ENCODE data around the gene UBE2QL1. TPM values are rescaled to one million over a fixed set of nuclear protein-coding genes. Genes with fewer than 3 reads are reported as not detected.

UBE2QL1 gene
- total RNA-seq, 1 experiment from 2014 or later = not detected

DNA sequence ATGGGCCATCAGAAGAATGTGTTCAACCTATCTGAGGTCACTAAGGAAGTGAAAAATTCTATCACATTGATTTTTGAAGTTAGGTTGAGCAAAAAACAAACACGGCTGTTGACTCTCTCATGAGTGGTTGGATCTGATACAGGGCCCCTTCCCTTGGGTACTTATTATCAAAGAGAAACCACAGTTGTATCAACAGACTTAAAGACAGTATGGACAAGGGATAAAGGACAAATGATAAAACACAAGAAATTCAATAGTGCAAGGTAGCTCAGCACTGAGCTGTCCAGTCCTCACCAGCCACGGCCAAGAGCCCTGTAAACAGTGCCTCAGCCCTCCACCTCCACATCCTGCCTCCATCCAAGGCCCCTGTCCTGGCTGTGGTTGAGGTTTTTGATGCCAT is 86.9 kb downstream of the UBE2QL1 start (continued):
- TF ChIP-seq SP1 (IDR thresholded peaks at IDR 0.05; ENCODE audit: low read depth) (no peak), YY1 (IDR thresholded peaks at IDR 0.05; ENCODE audit: extremely low read depth, insufficient replicate concordance, low read depth, low read length) (no peak), FOSL1 (IDR thresholded peaks at IDR 0.05; ENCODE audit: low read depth) (no peak)
- TF ChIP-seq, protein P1, sequence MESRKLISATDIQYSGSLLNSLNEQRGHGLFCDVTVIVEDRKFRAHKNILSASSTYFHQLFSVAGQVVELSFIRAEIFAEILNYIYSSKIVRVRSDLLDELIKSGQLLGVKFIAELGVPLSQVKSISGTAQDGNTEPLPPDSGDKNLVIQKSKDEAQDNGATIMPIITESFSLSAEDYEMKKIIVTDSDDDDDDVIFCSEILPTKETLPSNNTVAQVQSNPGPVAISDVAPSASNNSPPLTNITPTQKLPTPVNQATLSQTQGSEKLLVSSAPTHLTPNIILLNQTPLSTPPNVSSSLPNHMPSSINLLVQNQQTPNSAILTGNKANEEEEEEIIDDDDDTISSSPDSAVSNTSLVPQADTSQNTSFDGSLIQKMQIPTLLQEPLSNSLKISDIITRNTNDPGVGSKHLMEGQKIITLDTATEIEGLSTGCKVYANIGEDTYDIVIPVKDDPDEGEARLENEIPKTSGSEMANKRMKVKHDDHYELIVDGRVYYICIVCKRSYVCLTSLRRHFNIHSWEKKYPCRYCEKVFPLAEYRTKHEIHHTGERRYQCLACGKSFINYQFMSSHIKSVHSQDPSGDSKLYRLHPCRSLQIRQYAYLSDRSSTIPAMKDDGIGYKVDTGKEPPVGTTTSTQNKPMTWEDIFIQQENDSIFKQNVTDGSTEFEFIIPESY (IDR thresholded peaks at IDR 0.05; ENCODE audit: extremely low read depth, insufficient replicate concordance, low read length) = no peak

DNA sequence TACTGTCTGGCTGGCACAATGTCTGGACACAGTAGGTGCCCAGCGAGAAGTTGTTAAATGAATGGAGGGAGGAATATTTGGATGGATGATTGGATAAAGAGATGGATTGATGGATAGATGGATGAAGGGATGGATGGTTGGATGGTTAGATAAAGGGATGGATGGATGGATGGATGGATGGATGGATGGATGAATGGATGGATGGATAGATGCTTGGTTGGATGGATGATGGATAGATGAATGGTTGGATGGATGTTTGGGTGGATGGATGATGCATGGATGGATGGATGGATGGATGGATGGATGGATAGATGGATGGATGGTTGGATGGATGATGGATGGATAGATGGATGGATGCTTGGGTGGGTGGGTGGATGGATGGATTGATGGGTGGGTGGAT is 90.4 kb downstream of the UBE2QL1 start:
- Histone ChIP-seq H3K9me2 (ENCODE audit: insufficient read depth) (no peaks in the 10 kb centered on the region), H2AFZ (ENCODE audit: low read depth, low read length, poor library complexity, severe bottlenecking) (no peak overlapping the region), H3K9me3 (ENCODE audit: control insufficient read depth in 1 of 2, insufficient read depth in 1 of 2, low read depth in 1 of 2, low read length in 2 of 2) (no peaks in the 10 kb centered on the region), H3K9ac (ENCODE audit: low read length) (no peak overlapping the region), H3K79me2 (ENCODE audit: insufficient read depth, low read length) (no peaks in the 10 kb centered on the region), H3K4me1 (ENCODE audit: control insufficient read depth in 1 of 2, insufficient read depth in 2 of 2, low read length in 2 of 2) (no peaks in the 10 kb centered on the region), H3K4me3 (replicated peaks in 1 of 2; ENCODE audit: low read depth in 1 of 2, low read length in 2 of 2) (no peak overlapping the region), H3K36me3 (ENCODE audit: control insufficient read depth in 1 of 2, insufficient read depth in 2 of 2, low read length in 2 of 2) (no peaks in the 10 kb centered on the region), H3K4me2 (ENCODE audit: low read length) (no peak overlapping the region), H3K27ac (ENCODE audit: low read depth, low read length) (no peak overlapping the region), H4K20me1 (ENCODE audit: insufficient read depth) (no peaks in the 10 kb centered on the region), H3K27me3 (ENCODE audit: insufficient read depth, low read length) (peaks cover 15% of the 10 kb centered on the region)
- POLR2A ChIA-PET = no interaction called here
- no peak for ATAC-seq
- TF ChIP-seq, protein P2, sequence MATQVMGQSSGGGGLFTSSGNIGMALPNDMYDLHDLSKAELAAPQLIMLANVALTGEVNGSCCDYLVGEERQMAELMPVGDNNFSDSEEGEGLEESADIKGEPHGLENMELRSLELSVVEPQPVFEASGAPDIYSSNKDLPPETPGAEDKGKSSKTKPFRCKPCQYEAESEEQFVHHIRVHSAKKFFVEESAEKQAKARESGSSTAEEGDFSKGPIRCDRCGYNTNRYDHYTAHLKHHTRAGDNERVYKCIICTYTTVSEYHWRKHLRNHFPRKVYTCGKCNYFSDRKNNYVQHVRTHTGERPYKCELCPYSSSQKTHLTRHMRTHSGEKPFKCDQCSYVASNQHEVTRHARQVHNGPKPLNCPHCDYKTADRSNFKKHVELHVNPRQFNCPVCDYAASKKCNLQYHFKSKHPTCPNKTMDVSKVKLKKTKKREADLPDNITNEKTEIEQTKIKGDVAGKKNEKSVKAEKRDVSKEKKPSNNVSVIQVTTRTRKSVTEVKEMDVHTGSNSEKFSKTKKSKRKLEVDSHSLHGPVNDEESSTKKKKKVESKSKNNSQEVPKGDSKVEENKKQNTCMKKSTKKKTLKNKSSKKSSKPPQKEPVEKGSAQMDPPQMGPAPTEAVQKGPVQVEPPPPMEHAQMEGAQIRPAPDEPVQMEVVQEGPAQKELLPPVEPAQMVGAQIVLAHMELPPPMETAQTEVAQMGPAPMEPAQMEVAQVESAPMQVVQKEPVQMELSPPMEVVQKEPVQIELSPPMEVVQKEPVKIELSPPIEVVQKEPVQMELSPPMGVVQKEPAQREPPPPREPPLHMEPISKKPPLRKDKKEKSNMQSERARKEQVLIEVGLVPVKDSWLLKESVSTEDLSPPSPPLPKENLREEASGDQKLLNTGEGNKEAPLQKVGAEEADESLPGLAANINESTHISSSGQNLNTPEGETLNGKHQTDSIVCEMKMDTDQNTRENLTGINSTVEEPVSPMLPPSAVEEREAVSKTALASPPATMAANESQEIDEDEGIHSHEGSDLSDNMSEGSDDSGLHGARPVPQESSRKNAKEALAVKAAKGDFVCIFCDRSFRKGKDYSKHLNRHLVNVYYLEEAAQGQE (IDR thresholded peaks at IDR 0.05; ENCODE audit: low read depth) = no peak
- TF ChIP-seq FOSL1 (IDR thresholded peaks at IDR 0.05; ENCODE audit: low read depth) (no peak), EZH2phosphoT487 (IDR thresholded peaks at IDR 0.05; ENCODE audit: borderline replicate concordance) (no peak), SP1 (IDR thresholded peaks at IDR 0.05; ENCODE audit: low read depth) (no peak), ELF1 (IDR thresholded peaks at IDR 0.05; ENCODE audit: borderline replicate concordance, low read depth) (no peak), YY1 (IDR thresholded peaks at IDR 0.05; ENCODE audit: extremely low read depth, insufficient replicate concordance, low read depth, low read length) (no peak), CEBPB (IDR thresholded peaks at IDR 0.05; ENCODE audit: low read depth) (no peak), RAD21 (IDR thresholded peaks at IDR 0.05; ENCODE audit: low read depth) (no peak)
- RAD21 ChIA-PET (ENCODE audit: low non-redundant PET in 1 of 2, low total read pairs in 2 of 2, uncharacterized antibody in 2 of 2, unreplicated experiment in 2 of 2) = no interaction called here
- CTCF ChIA-PET = no interaction called here
- no TSS peak for BruUV-seq (replicated peaks)
- no peak for DNase-seq (ENCODE audit: low read depth, low spot score)
- intact Hi-C loops (cut with micrococcal nuclease) = no loop called here

All from HCT116 (cell line).